NCI-H748 treated with DMSO at 0.1 percent for 48 hours (cell line): ENCODE measurements around the gene SYNGR3.

ENCODE experiments used
- DNase-seq: peaks from one replicate; lab custom pipeline; 2025; lab: John Stamatoyannopoulos, UW

SYNGR3 gene

DNA sequence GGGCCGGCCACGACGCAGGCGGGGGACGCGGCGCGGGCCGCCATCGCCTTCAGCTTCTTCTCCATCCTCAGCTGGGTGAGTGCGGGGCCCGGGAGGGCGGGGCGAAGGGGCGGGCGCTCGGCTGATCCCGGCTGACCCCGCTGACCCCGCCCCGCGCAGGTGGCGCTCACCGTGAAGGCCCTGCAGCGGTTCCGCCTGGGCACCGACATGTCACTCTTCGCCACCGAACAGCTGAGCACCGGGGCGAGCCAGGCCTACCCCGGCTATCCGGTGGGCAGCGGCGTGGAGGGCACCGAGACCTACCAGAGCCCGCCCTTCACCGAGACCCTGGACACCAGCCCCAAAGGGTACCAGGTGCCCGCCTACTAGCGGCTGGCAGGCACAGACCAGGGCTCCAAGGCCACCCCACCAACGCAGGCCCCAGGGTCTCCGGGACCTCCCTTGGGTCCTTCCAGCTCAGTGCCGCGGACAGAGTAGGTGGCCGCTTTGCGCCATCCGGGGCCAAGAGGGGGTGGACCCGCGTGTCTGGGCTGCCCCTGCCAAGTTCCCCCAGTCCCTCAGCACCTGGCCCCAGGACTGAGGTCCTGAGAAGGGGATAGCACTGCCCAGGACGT, 3.0 kb downstream of the SYNGR3 start:
- no peak for DNase-seq

DNA sequence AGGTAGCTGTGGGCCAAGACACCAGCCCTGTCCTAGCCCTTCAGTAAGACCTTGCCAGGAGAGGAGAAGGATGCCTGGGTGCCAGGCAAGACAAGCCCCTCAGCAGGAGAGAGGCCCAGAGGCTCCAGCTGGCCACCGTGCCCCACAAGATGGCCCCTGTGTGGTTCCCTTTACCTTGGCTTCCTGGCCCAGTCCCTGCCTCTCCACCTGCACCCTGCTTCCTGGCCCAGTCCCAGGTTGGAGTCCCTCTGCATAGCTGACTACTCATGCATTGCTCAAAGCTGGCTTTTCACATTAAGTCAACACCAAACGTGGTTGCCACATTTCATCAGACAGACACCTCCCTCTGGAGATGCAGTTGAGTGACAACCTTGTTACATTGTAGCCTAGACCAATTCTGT, 4.0 kb downstream of the SYNGR3 start:
- DNase-seq, result no peak

DNA sequence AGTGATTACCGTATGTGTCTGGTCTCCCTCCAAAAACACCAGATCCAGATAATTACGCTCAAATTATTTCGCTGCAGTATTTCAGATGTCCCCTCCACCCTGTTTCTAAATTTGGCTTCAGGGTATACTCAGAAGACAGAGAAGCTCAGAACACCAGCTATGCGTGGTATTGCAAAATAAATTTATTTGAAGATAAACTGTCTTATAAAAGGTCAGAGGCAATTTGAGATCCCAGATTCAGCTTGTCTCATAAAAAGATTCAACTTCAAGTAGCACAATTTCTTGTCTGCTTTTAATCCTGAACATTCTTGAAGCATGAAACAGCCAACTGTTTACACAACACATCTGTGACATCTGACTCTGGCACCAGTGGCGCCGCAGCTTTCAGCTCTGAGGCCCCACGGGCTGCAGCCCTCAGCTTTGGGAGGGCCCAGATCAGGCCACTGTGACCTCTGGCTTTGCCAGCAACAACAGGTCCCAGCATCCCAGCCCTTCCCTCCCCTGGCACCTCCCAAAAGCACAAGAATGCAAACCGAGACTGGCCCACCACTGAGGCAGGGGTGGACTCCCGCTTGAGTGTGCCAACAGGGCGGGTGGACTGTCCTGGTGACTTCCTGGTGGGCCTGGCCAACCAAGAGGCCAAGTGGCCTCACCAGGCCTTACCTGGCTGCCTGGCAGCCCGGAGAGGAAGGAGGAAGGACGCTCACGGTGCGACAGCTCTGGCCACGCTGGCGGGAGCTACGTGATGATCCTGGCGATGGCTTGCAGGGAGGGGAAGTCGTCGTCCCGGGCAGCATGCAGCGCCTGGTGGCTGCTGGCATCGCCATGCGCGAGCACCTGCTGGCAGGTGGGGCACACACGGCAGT, 8.0 kb downstream of the SYNGR3 start:
- DNase-seq, result no peak

DNA sequence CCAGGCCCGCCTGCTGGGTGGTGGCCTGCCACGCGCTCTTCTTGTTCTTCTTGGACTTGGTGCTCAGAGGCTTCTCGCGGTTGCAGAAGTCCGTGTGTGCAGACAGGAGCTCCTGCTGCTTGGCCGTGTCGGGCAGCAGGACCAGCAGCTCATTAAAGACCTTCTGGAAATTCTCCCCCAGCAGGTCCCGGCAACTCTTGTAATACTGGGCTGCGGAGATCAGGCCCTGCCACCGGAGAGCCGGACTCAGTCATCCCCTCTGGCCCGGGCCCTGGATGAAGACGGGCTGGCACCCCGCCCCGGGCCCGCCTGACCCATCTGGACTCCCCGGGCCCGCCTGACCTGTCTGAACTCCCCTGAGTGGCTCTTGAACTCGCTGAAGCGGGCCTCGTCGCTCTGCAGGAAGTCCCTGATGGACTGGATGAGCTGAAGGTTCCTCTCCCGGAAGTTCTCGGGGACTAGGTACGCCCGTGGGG, 8.6 kb downstream of the SYNGR3 start:
- no peak for DNase-seq

DNA sequence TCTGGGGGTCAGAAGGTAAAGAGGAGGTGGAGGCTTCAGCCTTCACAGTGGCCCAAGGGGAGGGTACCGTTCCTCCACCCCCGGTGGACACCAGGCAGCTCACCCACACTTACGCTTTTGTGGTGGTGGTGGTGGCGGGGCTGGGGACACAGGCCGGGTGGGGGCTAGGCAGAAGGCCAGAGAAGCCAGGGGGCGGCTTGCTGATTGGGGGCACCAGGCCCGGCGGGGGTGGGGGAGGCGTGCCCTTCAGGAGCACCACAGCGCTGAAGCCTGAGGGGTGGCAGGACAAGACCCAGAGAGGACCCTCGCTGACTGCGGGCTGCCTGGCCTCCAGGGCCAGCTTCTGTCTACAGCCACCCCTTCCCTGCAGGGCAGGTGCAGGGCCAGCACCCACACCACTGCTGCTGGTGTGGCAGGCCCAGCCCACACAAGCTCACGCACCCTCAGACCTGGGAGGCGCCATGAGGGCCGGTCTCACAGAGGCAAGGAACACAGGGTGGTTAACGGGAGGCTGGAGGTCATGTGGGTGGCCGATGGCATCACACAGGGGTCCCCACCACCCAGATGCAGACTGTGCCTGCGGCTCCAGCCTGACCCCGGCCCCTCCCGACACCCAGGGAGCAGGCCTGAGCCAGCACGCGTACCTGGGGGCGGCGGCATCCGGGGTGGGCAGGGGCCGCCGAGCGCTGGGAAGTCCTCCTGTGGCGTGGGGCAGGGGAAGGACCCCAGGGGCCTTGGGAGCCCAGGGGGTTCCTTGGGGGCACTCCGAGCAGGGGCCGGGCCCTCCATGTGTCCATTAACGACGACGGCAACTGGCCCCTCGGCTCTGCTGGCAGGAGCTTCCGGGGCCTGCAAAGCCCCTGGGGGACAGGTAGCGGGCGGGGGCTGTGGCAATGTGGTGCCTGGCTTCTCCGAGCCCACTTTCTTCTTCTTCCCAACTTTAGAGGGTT, 9.4 kb downstream of the SYNGR3 start:
- no peak for DNase-seq

DNA sequence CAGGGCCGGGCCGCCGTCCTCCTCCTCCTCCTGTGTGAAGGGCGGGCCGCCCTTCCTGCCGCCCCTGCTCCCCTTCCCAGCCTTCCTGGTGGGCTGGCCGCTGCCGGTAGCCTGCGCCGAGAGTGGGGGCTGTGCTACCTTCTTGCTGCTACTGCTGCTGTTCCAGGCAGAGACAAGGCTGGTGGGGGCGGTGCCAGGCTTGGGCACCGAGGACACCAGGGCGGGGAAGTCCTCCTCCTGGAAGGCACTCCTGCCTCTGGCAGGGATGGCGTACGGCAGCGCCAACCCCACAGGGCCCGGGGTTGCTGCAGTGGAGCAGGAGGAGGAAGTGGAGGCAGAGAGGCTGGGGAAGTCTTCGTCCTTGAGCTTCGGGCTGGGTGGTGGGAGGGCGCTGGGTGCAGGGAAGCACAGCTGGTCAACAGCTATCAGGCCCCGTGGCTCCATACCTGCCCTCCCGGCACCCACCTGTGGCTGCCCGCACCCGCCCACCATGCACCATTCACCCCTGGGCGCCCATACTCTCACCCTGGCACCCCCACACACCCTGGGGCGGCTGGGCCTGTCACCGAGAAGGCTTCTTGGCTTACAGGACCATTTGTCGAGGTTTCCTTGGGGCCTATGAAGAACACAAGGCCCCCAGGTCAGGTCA, 10.2 kb downstream of the SYNGR3 start:
- DNase-seq, result no peak

DNA sequence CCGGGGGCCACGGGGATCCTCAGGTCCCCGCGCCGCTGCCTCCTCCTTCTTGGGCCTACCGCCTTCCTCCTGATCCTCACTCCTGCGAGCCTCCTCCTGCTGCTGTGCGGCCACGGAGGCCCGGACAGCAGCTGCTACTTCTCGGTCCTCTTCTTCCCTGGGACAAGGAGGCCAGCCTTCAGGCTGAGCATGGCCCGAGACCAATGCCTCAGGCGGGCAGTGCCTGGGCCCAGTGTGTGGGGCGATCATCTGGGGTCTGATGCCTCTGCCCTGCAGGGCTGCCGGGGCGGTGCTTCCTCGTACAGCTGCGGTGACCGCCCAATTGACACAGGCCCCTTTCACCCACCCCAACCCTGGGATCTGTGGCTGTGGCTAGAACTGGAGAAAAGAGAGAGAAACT, 11.3 kb downstream of the SYNGR3 start:
- DNase-seq, result no peak

DNA sequence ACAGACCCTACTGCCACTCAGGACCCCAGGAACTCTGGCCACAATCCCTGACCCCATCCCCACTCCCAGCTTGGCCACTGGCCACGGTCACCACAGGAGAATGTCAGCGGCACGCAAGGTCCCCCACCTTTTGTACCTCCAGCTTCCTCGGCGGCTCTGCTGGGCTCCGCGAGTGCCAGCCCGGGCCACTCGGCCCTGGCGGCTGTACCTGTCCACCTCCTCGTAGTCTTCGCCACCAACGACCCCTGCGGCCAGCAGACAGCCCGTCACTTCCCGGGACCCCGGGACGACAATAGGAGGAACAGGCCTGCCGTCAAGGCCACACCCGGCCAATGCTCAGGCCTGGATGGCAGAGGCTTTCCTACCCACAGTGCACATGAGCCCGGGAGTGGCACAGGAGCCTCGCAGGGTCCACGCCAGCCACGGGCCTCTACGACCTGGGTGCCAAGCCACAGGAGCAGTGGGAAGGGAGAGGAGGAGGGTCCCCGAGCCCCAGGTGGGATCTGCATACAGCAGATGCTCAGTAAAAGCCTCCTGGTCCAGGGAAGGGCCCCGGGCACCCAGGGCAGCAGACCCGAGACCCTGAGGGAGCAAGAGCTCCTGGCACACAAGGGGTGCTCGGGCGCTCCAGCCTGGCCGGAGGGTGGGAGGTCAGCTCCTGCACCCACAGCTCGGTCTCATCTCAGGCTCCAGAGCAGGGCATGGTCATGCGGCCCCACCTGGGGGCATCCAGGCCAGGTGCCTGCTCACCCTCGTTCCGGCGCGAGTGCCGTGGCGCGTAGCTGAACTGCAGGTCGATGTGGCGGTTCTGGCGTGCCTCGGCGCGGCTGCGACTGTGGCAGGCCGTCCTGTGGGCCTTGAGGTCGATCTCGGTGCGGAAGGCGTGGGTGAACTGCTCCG, 11.9 kb downstream of the SYNGR3 start:
- DNase-seq, result no peak

DNA sequence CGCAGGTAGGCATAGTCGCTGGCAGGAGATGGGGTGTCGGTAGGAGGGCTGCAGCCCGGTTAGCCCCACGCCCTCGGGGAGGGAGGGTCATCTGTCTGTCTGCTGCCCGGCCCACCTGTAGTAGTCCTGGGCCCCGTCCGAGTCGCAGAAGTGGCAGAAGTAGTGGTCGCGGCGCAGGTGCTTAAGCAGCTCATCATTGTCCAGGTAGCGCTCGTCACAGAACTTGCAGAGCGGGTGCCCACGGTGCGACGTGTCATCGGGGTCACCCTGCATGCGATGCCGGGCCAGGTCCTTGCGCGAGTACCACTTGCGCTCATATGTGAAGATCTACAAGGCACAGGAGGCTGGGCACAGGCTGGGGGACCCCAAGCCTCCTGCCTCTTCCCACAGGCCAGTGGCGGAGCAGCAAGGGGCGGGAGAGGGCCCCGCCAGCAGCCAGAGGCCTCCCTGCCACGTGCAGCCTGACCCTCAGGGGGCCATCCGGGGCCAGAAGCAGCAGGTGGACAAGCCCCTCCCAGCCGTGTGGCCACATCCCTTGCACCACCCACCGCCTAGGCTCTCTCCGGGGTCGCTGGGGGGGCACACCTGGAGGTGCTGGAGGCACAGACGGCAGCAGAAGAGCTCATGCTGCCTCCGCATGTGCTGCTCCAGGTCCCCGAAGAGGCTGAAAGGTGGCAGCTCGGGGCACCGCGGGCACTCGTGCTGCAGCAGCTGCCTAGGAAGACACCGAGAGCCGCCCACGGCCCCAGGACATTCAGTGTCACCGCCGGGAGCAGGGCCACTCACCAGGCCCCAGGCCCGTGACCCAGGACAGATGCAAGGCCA, 12.8 kb downstream of the SYNGR3 start:
- no peak for DNase-seq

DNA sequence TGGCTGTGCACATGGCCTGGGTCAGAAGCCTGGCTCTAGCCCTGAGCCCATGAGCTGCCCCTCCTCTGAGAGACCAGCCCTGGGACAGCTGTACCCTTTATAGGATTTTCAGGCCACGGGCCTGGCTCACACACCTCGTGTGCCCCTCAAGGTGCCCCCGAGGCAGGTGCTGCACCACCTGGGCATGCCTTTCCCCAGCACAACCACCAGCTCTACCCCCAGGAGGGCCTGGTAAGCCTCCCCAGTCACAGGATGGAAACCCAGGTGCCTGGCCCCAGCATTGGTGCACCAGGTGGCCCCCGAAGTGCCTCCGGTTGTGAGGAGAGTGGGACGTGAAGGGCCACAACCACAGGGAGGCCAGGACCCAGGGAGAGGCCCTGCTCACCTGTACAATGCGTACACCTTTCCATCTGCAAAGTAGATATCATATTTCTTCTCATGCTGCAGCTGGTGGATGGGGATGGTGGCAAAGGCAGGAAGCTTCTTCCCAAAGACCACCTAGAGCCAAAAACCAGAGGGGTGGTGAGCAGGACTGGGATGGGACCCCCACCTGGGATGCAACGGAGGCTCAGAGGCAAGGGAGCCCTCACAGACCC, 13.6 kb downstream of the SYNGR3 start:
- DNase-seq, result no peak

DNA sequence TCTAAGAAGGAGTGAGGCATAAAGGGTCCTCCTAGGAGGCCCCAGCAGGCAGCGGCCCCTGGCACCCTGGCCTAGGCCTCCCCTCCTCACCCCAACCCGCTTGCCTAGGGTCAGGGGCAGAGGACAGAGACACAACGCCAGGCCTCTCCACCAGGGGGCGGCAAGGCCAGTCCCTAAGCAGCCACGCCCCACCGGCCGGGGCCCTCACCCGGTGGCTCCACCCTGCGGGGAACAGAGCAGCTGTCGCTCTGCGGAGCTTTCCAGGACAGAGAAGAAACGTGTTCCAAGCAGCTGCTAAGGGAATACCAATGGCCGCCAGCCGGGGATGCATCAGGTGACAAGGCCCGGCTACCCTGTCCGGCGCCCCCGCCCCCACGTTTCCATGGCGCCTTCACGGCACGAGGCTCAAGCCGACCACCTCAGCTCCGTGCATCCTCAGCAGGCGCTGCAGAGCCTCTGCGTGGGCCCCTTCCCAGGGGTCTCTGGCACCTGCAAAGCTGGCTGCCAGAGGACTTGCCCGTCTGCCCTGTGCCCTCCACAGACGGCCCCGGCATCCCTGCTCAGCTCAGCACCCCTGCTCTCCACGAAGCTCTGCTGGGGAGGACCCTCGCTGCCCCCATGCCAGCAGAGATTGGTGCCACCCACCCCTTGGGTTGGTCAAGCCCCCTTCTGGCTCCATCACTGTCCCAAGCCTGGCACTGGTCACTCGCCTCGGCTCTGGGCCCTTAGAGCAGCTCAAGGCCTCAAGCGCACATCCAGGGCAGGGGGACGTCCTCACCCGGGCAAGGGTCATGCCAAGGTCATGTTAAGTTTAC, 14.3 kb downstream of the SYNGR3 start:
- peak; percentile 46 for DNase-seq

DNA sequence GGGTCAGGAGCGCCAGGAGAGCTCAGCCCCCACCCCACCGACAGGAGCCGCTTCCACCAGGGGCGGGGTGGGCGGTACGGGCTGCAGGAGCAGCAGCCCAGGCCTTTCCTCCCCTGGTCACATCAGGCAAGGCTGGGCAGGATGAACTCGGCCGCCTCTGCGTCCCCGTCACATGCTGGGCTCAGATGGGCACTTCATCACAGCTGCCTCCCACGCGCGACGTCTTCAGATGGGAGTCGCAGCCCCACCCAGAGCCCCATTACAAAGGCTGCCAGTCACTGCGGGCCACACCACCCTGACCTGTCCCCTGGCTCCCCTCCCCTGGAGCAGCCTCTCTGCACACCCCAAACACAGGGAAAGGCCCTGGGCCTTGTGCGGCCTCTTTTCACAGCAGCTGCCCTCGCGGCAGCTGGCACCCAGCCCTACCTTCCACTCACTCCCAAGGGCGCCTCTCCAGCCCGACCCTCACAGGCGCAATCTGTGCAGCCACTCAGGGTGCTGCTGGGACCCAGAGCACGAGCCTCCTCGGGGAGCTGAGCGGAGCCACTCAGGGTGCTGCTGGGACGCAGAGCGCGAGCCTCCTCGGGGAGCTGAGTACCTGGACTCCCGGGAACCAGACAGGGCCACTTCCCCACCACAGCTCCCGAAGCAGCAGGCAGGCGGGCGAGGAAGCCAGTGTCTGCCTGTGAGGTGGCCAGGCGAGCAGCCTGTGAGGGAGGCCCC, 15.2 kb downstream of the SYNGR3 start:
- no peak for DNase-seq

DNA sequence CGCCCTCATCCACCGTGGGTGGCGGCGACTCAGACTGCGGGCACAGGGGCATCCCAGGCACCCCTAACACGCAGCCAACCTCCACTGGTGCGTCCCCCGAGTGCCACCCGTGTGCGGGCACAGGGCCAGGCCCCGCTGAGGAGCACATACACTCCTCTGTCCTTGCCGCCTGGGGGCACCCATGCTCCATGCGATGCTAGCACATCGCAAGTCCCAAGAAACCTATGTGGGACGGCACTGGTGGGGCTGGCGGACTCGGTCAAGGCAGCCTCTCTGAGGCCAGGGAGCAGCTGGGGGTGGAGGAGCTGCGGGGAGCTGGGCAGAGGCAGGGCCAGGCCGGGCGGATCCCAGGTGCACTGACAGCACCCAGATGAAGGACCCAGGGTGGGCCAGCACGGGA, 15.9 kb downstream of the SYNGR3 start:
- no peak for DNase-seq

DNA sequence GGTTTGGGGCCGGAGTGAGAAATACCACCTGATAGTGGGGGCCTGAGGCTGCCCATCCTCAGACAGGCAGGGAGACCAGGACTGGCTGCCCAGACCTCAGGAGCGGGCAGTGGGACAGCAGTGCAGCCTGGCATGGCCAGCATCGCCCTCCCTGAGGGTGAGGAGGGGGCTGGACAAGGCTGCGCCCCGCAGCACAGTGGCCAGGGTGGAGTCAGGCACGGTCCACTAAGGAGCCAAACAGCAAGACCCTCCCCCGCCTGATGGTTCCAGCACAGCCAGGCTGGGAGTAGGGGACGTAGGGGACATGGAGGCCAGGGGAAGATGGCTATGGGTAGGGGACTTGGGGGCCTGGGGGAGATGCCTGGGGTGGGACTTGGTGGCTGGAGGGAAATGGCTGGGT, 16.5 kb downstream of the SYNGR3 start:
- no peak for DNase-seq

DNA sequence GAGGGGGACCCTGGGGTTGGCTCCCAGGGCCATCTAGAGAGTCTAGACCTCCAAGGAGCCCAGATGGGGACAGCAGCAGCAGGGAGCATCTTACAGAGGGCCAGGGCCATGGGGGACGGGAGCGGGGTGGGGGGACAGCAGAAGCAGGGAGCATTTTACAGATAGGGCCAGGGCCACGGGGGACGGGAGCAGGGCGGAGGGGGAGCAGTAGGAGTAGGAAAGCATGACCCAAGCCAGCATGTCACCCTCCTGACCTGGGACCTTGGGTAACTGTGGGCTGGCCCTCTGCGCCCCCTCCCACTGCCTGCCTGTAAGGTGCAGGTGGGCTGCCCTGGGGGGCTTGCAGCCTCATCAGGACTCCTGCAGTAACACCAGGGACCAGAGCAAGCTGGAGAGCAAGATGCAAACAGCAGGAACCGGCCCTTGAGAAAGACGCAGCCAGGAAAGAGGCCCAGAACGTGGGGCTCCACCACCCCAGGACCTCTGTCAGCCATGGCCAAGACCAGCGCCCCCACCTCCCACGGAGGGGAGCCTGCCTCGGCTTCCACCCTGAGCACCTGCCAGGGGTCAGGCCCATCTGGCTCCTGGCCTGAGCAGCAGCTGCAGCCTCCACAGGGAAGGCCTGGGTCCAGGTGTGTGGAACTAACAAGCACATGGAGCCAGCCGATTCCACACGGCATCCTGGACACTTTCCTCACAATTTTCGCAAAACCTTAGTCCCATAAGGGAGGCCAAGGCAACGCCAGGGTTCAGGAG, 17.5 kb downstream of the SYNGR3 start:
- no peak for DNase-seq

DNA sequence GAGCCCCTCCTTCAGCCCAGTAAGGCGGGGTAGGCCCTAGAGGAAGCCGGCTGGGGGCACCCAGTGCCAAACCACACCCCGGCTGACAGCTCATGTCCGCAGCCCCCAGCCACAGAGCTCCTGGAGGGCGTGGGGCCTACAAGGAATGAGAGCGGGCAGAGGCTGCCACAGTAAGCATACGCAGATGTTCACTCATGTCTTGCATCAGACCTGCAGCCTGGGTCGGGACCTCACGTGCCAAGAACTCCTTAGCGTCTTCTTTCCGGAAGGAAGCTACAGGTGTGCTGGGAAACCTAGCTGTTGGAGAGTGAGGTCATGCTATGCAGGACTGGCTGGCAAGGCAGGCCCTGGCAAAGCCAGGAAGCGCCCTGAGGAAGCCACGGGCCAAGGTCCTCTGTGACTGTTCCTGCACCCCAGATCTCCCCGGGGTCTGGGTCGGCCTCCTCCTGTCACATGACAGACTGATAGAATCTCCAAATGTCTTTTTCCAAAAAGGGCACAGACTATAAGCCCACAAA, 18.3 kb downstream of the SYNGR3 start:
- DNase-seq, result no peak

DNA sequence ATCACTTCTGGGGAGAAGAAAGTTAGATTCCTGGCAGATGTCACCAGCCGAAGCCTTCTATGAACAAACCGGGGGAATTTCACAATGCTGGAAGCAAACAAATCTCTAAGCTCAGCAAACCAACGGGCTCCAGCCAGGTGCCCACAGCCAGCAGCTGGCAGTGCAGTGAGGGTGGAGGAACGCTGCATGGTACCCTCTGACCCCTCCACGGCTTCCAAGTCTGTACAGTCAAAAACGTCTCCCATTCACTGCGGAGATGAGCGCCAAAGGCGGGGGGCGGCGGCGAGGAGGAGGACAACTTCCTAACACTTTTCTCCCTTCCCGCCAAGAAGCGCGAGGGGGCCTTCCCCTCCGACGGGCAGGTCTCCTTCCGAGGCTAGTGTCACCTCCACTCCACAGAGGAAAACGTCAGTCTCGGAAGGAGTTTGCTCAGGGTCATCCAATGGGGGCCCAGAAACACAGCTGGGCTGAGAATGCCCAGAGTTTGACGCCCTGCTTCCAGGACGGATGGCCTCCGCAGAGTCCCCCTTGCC, 18.9 kb downstream of the SYNGR3 start:
- no peak for DNase-seq
